Lung (tissue), 12 donors: ENCODE data around the gene FEM1B. TPM values are rescaled to one million over a fixed set of nuclear protein-coding genes. Genes with fewer than 3 reads are reported as not detected.

Experiments
- ATAC-seq: fragments of 200-7000 bp; cut with Tn5 transposase; one replicate; pipeline ENCODE4 v1.9.1; 2020; ENCODE audit warnings: moderate number of reproducible peaks; ENCODE audit not compliant: insufficient read depth, low FRiP score
- DNase-seq, 3 donors: peaks; one replicate each; pipeline ENCODE4 v3.0.0-alpha.2; 2013 to 2017
- H3K27ac ChIP-seq, 2 donors: one replicate each; pipeline ENCODE4 v1.5.1; 2013; ENCODE audit warnings: mild to moderate bottlenecking in 2 of 2, moderate library complexity in 2 of 2, control low read depth in 1 of 2, inconsistent platforms in 1 of 2, low read depth in 1 of 2, low read length in 1 of 2
- H3K27me3 ChIP-seq, 3 donors: one replicate each; pipeline ENCODE4 v1.5.1; 2013; ENCODE audit warnings: low read length in 2 of 3; ENCODE audit not compliant: control insufficient read depth in 3 of 3, insufficient read depth in 3 of 3
- H3K36me3 ChIP-seq, 4 donors: one replicate each; pipeline ENCODE4 v1.5.1; 2013; ENCODE audit warnings: low read length in 4 of 4, mild to moderate bottlenecking in 1 of 4, moderate library complexity in 1 of 4; ENCODE audit not compliant: control insufficient read depth in 4 of 4, insufficient read depth in 4 of 4
- H3K4me1 ChIP-seq, 5 donors: one replicate each; pipeline ENCODE4 v1.5.1; 2013; ENCODE audit warnings: low read length in 5 of 5, mild to moderate bottlenecking in 2 of 5, moderate library complexity in 1 of 5; ENCODE audit not compliant: control insufficient read depth in 5 of 5, insufficient read depth in 5 of 5
- H3K4me3 ChIP-seq: one replicate; pipeline ENCODE4 v1.5.1; 2013; ENCODE audit warnings: mild to moderate bottlenecking, control low read depth, moderate library complexity
- H3K9ac ChIP-seq, 2 donors: one replicate each; pipeline ENCODE4 v1.5.1; 2013; ENCODE audit warnings: low read length in 2 of 2, control low read depth in 1 of 2; ENCODE audit not compliant: insufficient read depth in 1 of 2
- H3K9me3 ChIP-seq, 4 donors: one replicate each; pipeline ENCODE4 v1.5.1; 2013; ENCODE audit warnings: low read length in 3 of 4, mild to moderate bottlenecking in 1 of 4, moderate library complexity in 1 of 4; ENCODE audit not compliant: control insufficient read depth in 4 of 4, insufficient read depth in 3 of 4
- CTCF ChIP-seq: IDR thresholded peaks from 2 replicates; pipeline ENCODE4 v1.5.1; 2012; ENCODE audit warnings: mild to moderate bottlenecking; ENCODE audit errors: control extremely low read depth, extremely low read depth
- WGBS, 2 donors: extraction: QIAGEN DNeasy Blood & Tissue Kit; methylation state at CpG; one replicate each; pipeline ENCODE4 v1.1.7; 2013; 5-methylcytosine and 5-hydroxymethylcytosine counted together
- polyA plus RNA-seq, 2 donors: library from polyadenylated mRNA; stranded (reverse); fragments of 200-250 nt; gene quantifications; one replicate each; pipeline ENCODE4 v1.2.1, GENCODE V29; 2013
- total RNA-seq, 2 donors: library from RNA; depleted of rRNA in 1 of 2; stranded (reverse); fragments of >200 nt in 1 of 2; gene quantifications; one replicate each; pipeline ENCODE4 v1.2.1, GENCODE V29; 2014 to 2021
- donor health status: control.
- donor health status: control.
- donor health status: Bipolar disorder and iron deficiency.
- donor health status: healthy.
- donor health status: DM: yes; HTN: yes; CAD: no.

Gene FEM1B
- total and polyA plus RNA-seq, 4 donors: 8.1 to 57.7 (median 30.5) TPM

- 63 to 67% methylated on average over 2 of the region's 2 CpGs for WGBS, 2 donors
- no peak overlapping the region for H3K9ac ChIP-seq
- ATAC-seq (no peak), DNase-seq (no peak)
- H3K4me3 ChIP-seq: no peak overlapping the region
- no peaks in the 10 kb centered on the region for H3K9me3 ChIP-seq
- TF ChIP-seq CTCF: no peak
- peaks cover 0 to 14% (median 10%) of the 10 kb centered on the region in 3 donors for H3K27me3 ChIP-seq
- H3K4me1 ChIP-seq: no peaks in the 10 kb centered on the region
- H3K27ac ChIP-seq: no peak overlapping the region
- H3K36me3 ChIP-seq: no peaks in the 10 kb centered on the region
Observed at GRCh38 chr15:68264282-68264681, 13.3 kb upstream of the FEM1B start.

- ATAC-seq: no peak
- Histone ChIP-seq H3K36me3 (no peaks in the 10 kb centered on the region), H3K9me3 (no peaks in the 10 kb centered on the region), H3K27me3 (peaks cover 0 to 14% (median 10%) of the 10 kb centered on the region in 3 donors), H3K4me3 (no peak overlapping the region), H3K27ac (no peak overlapping the region), H3K4me1 (no peaks in the 10 kb centered on the region), H3K9ac (no peak overlapping the region)
- 61 to 81% methylated on average over 4 of the region's 4 CpGs for WGBS, 2 donors
- DNase-seq: no peak
- TF ChIP-seq CTCF: no peak
Observed at GRCh38 chr15:68265081-68265480, 12.5 kb upstream of the FEM1B start.

- H3K27ac ChIP-seq: no peak overlapping the region
- WGBS, 2 donors: 70 to 85% methylated on average over 3 of the region's 3 CpGs
- DNase-seq (no peak), ATAC-seq (no peak)
- H3K4me1 ChIP-seq: no peaks in the 10 kb centered on the region
- no peak overlapping the region for H3K9ac ChIP-seq
- no peaks in the 10 kb centered on the region for H3K9me3 ChIP-seq
- no peak overlapping the region for H3K4me3 ChIP-seq
- H3K36me3 ChIP-seq: no peaks in the 10 kb centered on the region
- H3K27me3 ChIP-seq: peaks cover 0 to 14% (median 10%) of the 10 kb centered on the region in 3 donors
- no peak for TF ChIP-seq CTCF
Observed at GRCh38 chr15:68265674-68266073, 11.9 kb upstream of the FEM1B start.

GRCh38 chr15:68268405-68268804 is 9.1 kb upstream of the FEM1B start:
- TF ChIP-seq CTCF: no peak
- H3K27ac ChIP-seq: no peak overlapping the region
- WGBS, 2 donors: 43 to 44% methylated on average over 3 of the region's 3 CpGs
- H3K4me3 ChIP-seq: no peak overlapping the region
- no peaks in the 10 kb centered on the region for H3K4me1 ChIP-seq
- no peaks in the 10 kb centered on the region for H3K9me3 ChIP-seq
- DNase-seq (no peak), ATAC-seq (no peak)
- H3K36me3 ChIP-seq: no peaks in the 10 kb centered on the region
- H3K27me3 ChIP-seq: peaks cover 0 to 11% (median 5%) of the 10 kb centered on the region in 3 donors
- no peak overlapping the region for H3K9ac ChIP-seq
